K562 (cell line): ENCODE results near the gene ZNF860.

Source experiments
- CTCF ChIP-seq, 3 experiments: IDR thresholded peaks in 2 of 3; conservative IDR thresholded peaks in 1 of 3; 2 replicates each; pipeline ENCODE4 v1.5.1; 2011 to 2012; ENCODE audit warnings: low read length in 3 of 3, mild to moderate bottlenecking in 3 of 3, control low read depth in 2 of 3, improper control_type of control experiment in 1 of 3, inconsistent platforms in 1 of 3, low read depth in 1 of 3, mixed read lengths in 1 of 3, moderate library complexity in 1 of 3; ENCODE audit not compliant: insufficient read depth in 2 of 3
- ELK1 ChIP-seq: sonication (generic); formaldehyde crosslinking; IDR thresholded peaks from 2 replicates; pipeline ENCODE4 v1.8.1; 2022; ENCODE audit warnings: missing genetic modification reagents
- FOXJ3 ChIP-seq: sonication (generic); formaldehyde crosslinking; IDR thresholded peaks from 2 replicates; pipeline ENCODE4 v1.4.0; 2020; ENCODE audit warnings: mild to moderate bottlenecking, missing genetic modification reagents
- IRF9 ChIP-seq: fragments of 450-650 bp; IDR thresholded peaks from 2 replicates; pipeline ENCODE4 v1.6.1; 2016; ENCODE audit warnings: missing biosample characterization, missing genetic modification characterization
- JUN ChIP-seq, 2 experiments: sonication (generic) in 1 of 2; formaldehyde crosslinking in 1 of 2; IDR thresholded peaks; 2 replicates each; pipeline versions ENCODE4 v1.6.1 to v1.8.0; 2012 to 2022; ENCODE audit warnings: borderline replicate concordance in 2 of 2, mild to moderate bottlenecking in 2 of 2, improper control_type of control experiment in 1 of 2, low read depth in 1 of 2, low read length in 1 of 2, missing genetic modification reagents in 1 of 2
- MAFK ChIP-seq: IDR thresholded peaks from 2 replicates; pipeline ENCODE4 v1.6.1; 2011; ENCODE audit warnings: low read length, improper control_type of control experiment
- MAZ ChIP-seq, 2 experiments: fragments of 450-650 bp in 1 of 2; sonication (generic) in 1 of 2; formaldehyde crosslinking; IDR thresholded peaks in 1 of 2; conservative IDR thresholded peaks in 1 of 2; 2 replicates each; pipeline versions ENCODE4 v1.4.0 to v1.5.0; 2020; ENCODE audit warnings: mild to moderate bottlenecking in 1 of 2, missing genetic modification reagents in 1 of 2
- NFE2 ChIP-seq: IDR thresholded peaks from 2 replicates; pipeline ENCODE4 v1.6.1; 2014; ENCODE audit warnings: antibody characterized with exemption, low read depth
- NFIC ChIP-seq: fragments of 450-650 bp; IDR thresholded peaks from 2 replicates; pipeline ENCODE4 v1.6.1; 2017; ENCODE audit warnings: mild to moderate bottlenecking, inconsistent platforms
- TAF1 ChIP-seq: IDR thresholded peaks from 2 replicates; pipeline ENCODE4 v1.6.1; 2011; ENCODE audit warnings: mild to moderate bottlenecking, low read length, moderate library complexity; ENCODE audit not compliant: insufficient read depth, control insufficient read depth, severe bottlenecking; ENCODE audit errors: extremely low read depth
- ZNF561 ChIP-seq: fragments of 450-650 bp; formaldehyde crosslinking; conservative IDR thresholded peaks from 2 replicates; pipeline ENCODE4 v1.4.0; 2020; ENCODE audit warnings: mild to moderate bottlenecking, moderate library complexity
- TF ChIP-seq, protein P1 (sequence below): sonication (generic); formaldehyde crosslinking; IDR thresholded peaks from 2 replicates; pipeline ENCODE4 v1.8.1; 2023; ENCODE audit warnings: mild to moderate bottlenecking, missing genetic modification reagents

- TF ChIP-seq, protein P1, sequence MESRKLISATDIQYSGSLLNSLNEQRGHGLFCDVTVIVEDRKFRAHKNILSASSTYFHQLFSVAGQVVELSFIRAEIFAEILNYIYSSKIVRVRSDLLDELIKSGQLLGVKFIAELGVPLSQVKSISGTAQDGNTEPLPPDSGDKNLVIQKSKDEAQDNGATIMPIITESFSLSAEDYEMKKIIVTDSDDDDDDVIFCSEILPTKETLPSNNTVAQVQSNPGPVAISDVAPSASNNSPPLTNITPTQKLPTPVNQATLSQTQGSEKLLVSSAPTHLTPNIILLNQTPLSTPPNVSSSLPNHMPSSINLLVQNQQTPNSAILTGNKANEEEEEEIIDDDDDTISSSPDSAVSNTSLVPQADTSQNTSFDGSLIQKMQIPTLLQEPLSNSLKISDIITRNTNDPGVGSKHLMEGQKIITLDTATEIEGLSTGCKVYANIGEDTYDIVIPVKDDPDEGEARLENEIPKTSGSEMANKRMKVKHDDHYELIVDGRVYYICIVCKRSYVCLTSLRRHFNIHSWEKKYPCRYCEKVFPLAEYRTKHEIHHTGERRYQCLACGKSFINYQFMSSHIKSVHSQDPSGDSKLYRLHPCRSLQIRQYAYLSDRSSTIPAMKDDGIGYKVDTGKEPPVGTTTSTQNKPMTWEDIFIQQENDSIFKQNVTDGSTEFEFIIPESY: no peak
- TF ChIP-seq ELK1 (CRISPR knock-in tag) (no peak), MAZ (CRISPR knock-in tag; conservative IDR thresholded peaks at IDR 0.05 in 1 of 2, IDR thresholded peaks at IDR 0.05 in 1 of 2) (no peak), IRF9 (tag) (no peak), JUN (IDR thresholded peaks at IDR 0.05; ENCODE audit: borderline replicate concordance, low read depth, low read length) (no peak), JUN (CRISPR knock-in tag; IDR thresholded peaks at IDR 0.05; ENCODE audit: borderline replicate concordance) (no peak), NFIC (no peak), CTCF (IDR thresholded peaks at IDR 0.05 in 2 of 3, conservative IDR thresholded peaks at IDR 0.05 in 1 of 3; ENCODE audit: insufficient read depth in 2 of 3, low read depth in 1 of 3, low read length in 3 of 3) (no peak), FOXJ3 (CRISPR knock-in tag) (no peak), TAF1 (no peak), NFE2 (no peak), ZNF561 (no peak), MAFK (no peak)
These were observed 26.0 kb upstream of the ZNF860 start for GRCh38 chr3:31955581-31955980.
